ENCODE data around the gene USH2A. TPM values are rescaled to one million over a fixed set of nuclear protein-coding genes. Genes with fewer than 3 reads are reported as not detected.

USH2A gene
- total and polyA plus RNA-seq, 5 donors from 2014 or later, result not detected

GRCh38 chr1:216123446-216124191, 299.6 kb downstream of the USH2A start:
- H3K4me1 ChIP-seq (ENCODE audit: control insufficient read depth, insufficient read depth, low read length, poor library complexity, severe bottlenecking), result no peaks in the 10 kb centered on the region
- Mint-ChIP-seq H3K27ac (no peak overlapping the region), H3K36me3 (no peaks in the 10 kb centered on the region), H3K4me3 (no peak overlapping the region), H3K27me3 (no peaks in the 10 kb centered on the region), H3K9me3 (peaks cover 0 to 8% (median 4%) of the 10 kb centered on the region in 7 donors), H3K4me1 (no peaks in the 10 kb centered on the region)
- no peak overlapping the region for H3K27ac ChIP-seq (ENCODE audit: insufficient read depth, low read length, poor library complexity, severe bottlenecking)
- H3K36me3 ChIP-seq (ENCODE audit: control insufficient read depth, insufficient read depth, low read length), result no peaks in the 10 kb centered on the region
- H3K9me3 ChIP-seq (ENCODE audit: control insufficient read depth in 2 of 2, low read length in 2 of 2), result no peaks in the 10 kb centered on the region
- DNase-seq, result no peak
- no peak overlapping the region for H3K4me3 ChIP-seq (ENCODE audit: low read depth, low read length)
- ATAC-seq (ENCODE audit: low read depth in 2 of 2), result no peak
- no peaks in the 10 kb centered on the region for H3K27me3 ChIP-seq (ENCODE audit: control insufficient read depth, insufficient read depth, low read length)

DNA sequence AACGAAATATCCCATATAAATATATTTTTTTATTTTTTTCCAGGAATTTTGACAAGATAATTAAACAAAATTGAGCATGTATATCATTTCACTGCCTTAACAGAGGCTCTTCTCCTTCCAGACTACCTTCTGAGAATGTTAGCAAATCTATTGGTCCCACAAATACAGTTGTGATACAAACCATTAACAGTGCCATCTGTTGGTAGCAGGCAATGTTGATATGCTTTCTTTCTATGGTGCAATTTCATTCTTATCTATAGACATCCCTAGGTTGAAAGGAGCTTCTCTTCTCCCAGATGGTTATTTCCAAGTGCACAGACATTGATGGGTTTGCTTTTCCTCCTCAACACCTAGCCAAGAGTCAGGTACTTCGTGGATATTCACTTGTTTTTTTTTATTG, 303.6 kb downstream of the USH2A start:
- Histone ChIP-seq H3K4me3 (ENCODE audit: low read depth, low read length) (no peak overlapping the region), H3K27ac (ENCODE audit: insufficient read depth, low read length, poor library complexity, severe bottlenecking) (no peak overlapping the region), H3K27me3 (ENCODE audit: control insufficient read depth, insufficient read depth, low read length) (no peaks in the 10 kb centered on the region), H3K4me1 (ENCODE audit: control insufficient read depth, insufficient read depth, low read length, poor library complexity, severe bottlenecking) (no peaks in the 10 kb centered on the region), H3K36me3 (ENCODE audit: control insufficient read depth, insufficient read depth, low read length) (no peaks in the 10 kb centered on the region), H3K9me3 (ENCODE audit: control insufficient read depth in 2 of 2, low read length in 2 of 2) (no peaks in the 10 kb centered on the region)
- Mint-ChIP-seq H3K4me3 (no peak overlapping the region), H3K36me3 (no peaks in the 10 kb centered on the region), H3K27ac (no peak overlapping the region), H3K4me1 (no peaks in the 10 kb centered on the region), H3K27me3 (no peaks in the 10 kb centered on the region), H3K9me3 (peaks cover 0 to 7% (median 6%) of the 10 kb centered on the region in 7 donors)
- no peak for DNase-seq
- no peak for ATAC-seq (ENCODE audit: low read depth in 2 of 2)

- Mint-ChIP-seq H3K36me3 (no peaks in the 10 kb centered on the region), H3K4me3 (no peak overlapping the region), H3K4me1 (no peaks in the 10 kb centered on the region), H3K27ac (no peak overlapping the region), H3K9me3 (peaks cover 0 to 10% (median 5%) of the 10 kb centered on the region in 7 donors), H3K27me3 (no peaks in the 10 kb centered on the region)
- Histone ChIP-seq H3K4me1 (ENCODE audit: control insufficient read depth, insufficient read depth, low read length, poor library complexity, severe bottlenecking) (no peaks in the 10 kb centered on the region), H3K4me3 (ENCODE audit: low read depth, low read length) (no peak overlapping the region), H3K27ac (ENCODE audit: insufficient read depth, low read length, poor library complexity, severe bottlenecking) (no peak overlapping the region), H3K36me3 (ENCODE audit: control insufficient read depth, insufficient read depth, low read length) (no peaks in the 10 kb centered on the region), H3K27me3 (ENCODE audit: control insufficient read depth, insufficient read depth, low read length) (no peaks in the 10 kb centered on the region), H3K9me3 (ENCODE audit: control insufficient read depth in 2 of 2, low read length in 2 of 2) (peaks cover 0 to 1% of the 10 kb centered on the region in 2 experiments)
- DNase-seq (no peak), ATAC-seq (ENCODE audit: low read depth in 2 of 2) (no peak)
Observed at GRCh38 chr1:216114180-216114579, 309.1 kb downstream of the USH2A start.

DNA sequence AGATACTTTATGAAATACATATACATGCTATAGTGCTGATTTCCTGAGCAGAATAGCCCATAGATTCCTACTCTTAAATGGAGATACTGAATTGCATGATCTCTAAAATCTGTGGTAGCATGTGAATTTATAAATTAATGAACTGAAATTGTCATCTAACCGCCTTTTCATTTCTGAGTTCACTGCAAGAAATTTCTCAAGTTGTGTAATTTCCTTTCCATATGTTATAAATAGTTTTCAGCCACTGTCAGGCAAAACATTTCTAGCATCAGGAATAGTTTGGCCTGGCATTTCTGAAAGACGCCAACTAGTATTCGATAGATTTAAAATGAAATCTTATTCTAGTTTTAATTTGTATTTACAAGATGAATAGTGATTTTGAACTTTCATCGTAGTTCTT, 310.1 kb downstream of the USH2A start:
- ATAC-seq (ENCODE audit: low read depth in 2 of 2) (no peak), DNase-seq (no peak)
- peaks cover 0 to 7% (median 3%) of the 10 kb centered on the region in 7 donors for H3K9me3 Mint-ChIP-seq
- Histone ChIP-seq H3K4me1 (ENCODE audit: control insufficient read depth, insufficient read depth, low read length, poor library complexity, severe bottlenecking) (no peaks in the 10 kb centered on the region), H3K27ac (ENCODE audit: insufficient read depth, low read length, poor library complexity, severe bottlenecking) (no peak overlapping the region), H3K9me3 (ENCODE audit: control insufficient read depth in 2 of 2, low read length in 2 of 2) (peaks cover 0 to 4% of the 10 kb centered on the region in 2 experiments), H3K27me3 (ENCODE audit: control insufficient read depth, insufficient read depth, low read length) (no peaks in the 10 kb centered on the region), H3K36me3 (ENCODE audit: control insufficient read depth, insufficient read depth, low read length) (no peaks in the 10 kb centered on the region), H3K4me3 (ENCODE audit: low read depth, low read length) (no peak overlapping the region)
- H3K27ac Mint-ChIP-seq, result no peak overlapping the region
- no peaks in the 10 kb centered on the region for H3K27me3 Mint-ChIP-seq
- no peak overlapping the region for H3K4me3 Mint-ChIP-seq
- H3K36me3 Mint-ChIP-seq, result no peaks in the 10 kb centered on the region
- H3K4me1 Mint-ChIP-seq, result no peaks in the 10 kb centered on the region

GRCh38 chr1:216111842-216112241, 311.4 kb downstream of the USH2A start:
- Mint-ChIP-seq H3K27me3 (no peaks in the 10 kb centered on the region), H3K4me3 (no peak overlapping the region), H3K27ac (no peak overlapping the region), H3K4me1 (no peaks in the 10 kb centered on the region), H3K36me3 (no peaks in the 10 kb centered on the region), H3K9me3 (peaks cover 0 to 7% (median 4%) of the 10 kb centered on the region in 7 donors)
- Histone ChIP-seq H3K9me3 (ENCODE audit: control insufficient read depth in 2 of 2, low read length in 2 of 2) (peaks cover 0 to 4% of the 10 kb centered on the region in 2 experiments), H3K4me3 (ENCODE audit: low read depth, low read length) (no peak overlapping the region), H3K4me1 (ENCODE audit: control insufficient read depth, insufficient read depth, low read length, poor library complexity, severe bottlenecking) (no peaks in the 10 kb centered on the region), H3K27ac (ENCODE audit: insufficient read depth, low read length, poor library complexity, severe bottlenecking) (no peak overlapping the region), H3K36me3 (ENCODE audit: control insufficient read depth, insufficient read depth, low read length) (no peaks in the 10 kb centered on the region), H3K27me3 (ENCODE audit: control insufficient read depth, insufficient read depth, low read length) (no peaks in the 10 kb centered on the region)
- ATAC-seq (ENCODE audit: low read depth in 2 of 2) (no peak), DNase-seq (no peak)

DNA sequence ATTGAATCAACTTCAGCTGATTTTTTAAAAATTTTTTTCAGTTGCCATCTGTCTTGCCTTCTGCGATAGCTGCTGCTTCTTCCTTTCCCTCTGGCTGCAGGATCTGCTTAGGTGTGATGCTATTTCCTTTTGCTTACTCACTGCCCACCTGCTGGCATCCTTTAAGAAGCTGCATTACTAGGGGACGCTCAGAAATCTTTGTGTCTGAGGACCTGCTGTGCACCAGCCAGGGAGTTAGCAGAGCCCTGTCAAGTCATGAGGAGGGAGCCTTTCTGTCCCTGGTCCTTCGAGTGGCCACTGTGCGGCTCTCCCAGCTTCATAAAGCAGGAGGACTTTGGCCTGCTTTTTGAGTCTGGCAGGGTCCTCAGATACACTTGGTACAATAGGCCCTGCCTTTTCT, 327.8 kb downstream of the USH2A start:
- H3K36me3 ChIP-seq (ENCODE audit: control insufficient read depth, insufficient read depth, low read length), result no peaks in the 10 kb centered on the region
- peaks cover 0 to 5% (median 0%) of the 10 kb centered on the region in 4 donors for H3K4me1 Mint-ChIP-seq
- H3K9me3 Mint-ChIP-seq, result peaks cover 0 to 22% (median 7%) of the 10 kb centered on the region in 7 donors
- DNase-seq (no peak), ATAC-seq (ENCODE audit: low read depth in 2 of 2) (no peak)
- H3K27ac ChIP-seq (ENCODE audit: insufficient read depth, low read length, poor library complexity, severe bottlenecking), result no peak overlapping the region
- H3K9me3 ChIP-seq (ENCODE audit: control insufficient read depth in 2 of 2, low read length in 2 of 2), result peaks cover 2 to 5% of the 10 kb centered on the region in 2 experiments
- no peaks in the 10 kb centered on the region for H3K27me3 ChIP-seq (ENCODE audit: control insufficient read depth, insufficient read depth, low read length)
- no peaks in the 10 kb centered on the region for H3K27me3 Mint-ChIP-seq
- no peaks in the 10 kb centered on the region for H3K4me1 ChIP-seq (ENCODE audit: control insufficient read depth, insufficient read depth, low read length, poor library complexity, severe bottlenecking)
- H3K4me3 ChIP-seq (ENCODE audit: low read depth, low read length), result no peak overlapping the region
- H3K36me3 Mint-ChIP-seq, result no peaks in the 10 kb centered on the region
- H3K4me3 Mint-ChIP-seq, result no peak overlapping the region
- H3K27ac Mint-ChIP-seq, result no peak overlapping the region

DNA sequence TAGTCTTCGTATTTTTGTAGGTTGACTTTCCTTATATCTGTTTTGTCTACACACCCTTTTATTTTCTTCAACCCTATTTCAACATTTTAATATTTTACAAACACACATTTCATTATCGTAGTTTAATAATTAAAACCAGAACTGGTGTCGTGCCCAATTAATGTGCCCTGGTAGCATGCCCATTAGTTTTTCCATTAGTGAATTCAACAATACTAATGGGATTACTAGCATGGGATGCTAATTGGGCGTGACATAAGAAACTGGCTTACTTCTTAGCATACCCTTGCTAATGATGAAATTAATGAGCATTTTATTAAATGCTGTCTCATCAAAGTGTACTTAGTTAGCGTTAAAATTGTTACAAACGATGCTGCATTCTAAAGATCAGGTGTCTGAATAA, 332.7 kb downstream of the USH2A start:
- no peaks in the 10 kb centered on the region for H3K36me3 ChIP-seq (ENCODE audit: control insufficient read depth, insufficient read depth, low read length)
- Mint-ChIP-seq H3K36me3 (no peaks in the 10 kb centered on the region), H3K27ac (no peak overlapping the region), H3K4me3 (no peak overlapping the region), H3K4me1 (peaks cover 0 to 5% (median 0%) of the 10 kb centered on the region in 4 donors), H3K9me3 (peaks cover 0 to 8% (median 6%) of the 10 kb centered on the region in 7 donors), H3K27me3 (no peaks in the 10 kb centered on the region)
- H3K27ac ChIP-seq (ENCODE audit: insufficient read depth, low read length, poor library complexity, severe bottlenecking), result no peak overlapping the region
- no peaks in the 10 kb centered on the region for H3K4me1 ChIP-seq (ENCODE audit: control insufficient read depth, insufficient read depth, low read length, poor library complexity, severe bottlenecking)
- no peaks in the 10 kb centered on the region for H3K27me3 ChIP-seq (ENCODE audit: control insufficient read depth, insufficient read depth, low read length)
- ATAC-seq (ENCODE audit: low read depth in 2 of 2) (no peak), DNase-seq (no peak)
- H3K9me3 ChIP-seq (ENCODE audit: control insufficient read depth in 2 of 2, low read length in 2 of 2), result peaks cover 0 to 2% of the 10 kb centered on the region in 2 experiments
- H3K4me3 ChIP-seq (ENCODE audit: low read depth, low read length), result no peak overlapping the region

- Histone ChIP-seq H3K4me1 (ENCODE audit: control insufficient read depth, insufficient read depth, low read length, poor library complexity, severe bottlenecking) (no peaks in the 10 kb centered on the region), H3K9me3 (ENCODE audit: control insufficient read depth in 2 of 2, low read length in 2 of 2) (peaks cover 0 to 3% of the 10 kb centered on the region in 2 experiments), H3K27ac (ENCODE audit: insufficient read depth, low read length, poor library complexity, severe bottlenecking) (no peak overlapping the region), H3K27me3 (ENCODE audit: control insufficient read depth, insufficient read depth, low read length) (no peaks in the 10 kb centered on the region), H3K4me3 (ENCODE audit: low read depth, low read length) (no peak overlapping the region), H3K36me3 (ENCODE audit: control insufficient read depth, insufficient read depth, low read length) (no peaks in the 10 kb centered on the region)
- no peaks in the 10 kb centered on the region for H3K36me3 Mint-ChIP-seq
- no peak for ATAC-seq (ENCODE audit: low read depth in 2 of 2)
- no peak for DNase-seq
- H3K27ac Mint-ChIP-seq, result no peak overlapping the region
- no peak overlapping the region for H3K4me3 Mint-ChIP-seq
- H3K9me3 Mint-ChIP-seq, result peaks cover 0 to 7% (median 3%) of the 10 kb centered on the region in 7 donors
- no peaks in the 10 kb centered on the region for H3K4me1 Mint-ChIP-seq
- no peaks in the 10 kb centered on the region for H3K27me3 Mint-ChIP-seq
Observed at GRCh38 chr1:216086678-216087077, 336.6 kb downstream of the USH2A start.

Data from CD4-positive, CD25-positive, alpha-beta regulatory T cell (primary cell).